Astrocyte (in vitro differentiated cells and primary cell): ENCODE measurements around the gene TAF5. TPM values are rescaled to one million over a fixed set of nuclear protein-coding genes. Genes with fewer than 3 reads are reported as not detected.
"Not testable (repeated sequence)": the region's sequence is repeated elsewhere in the genome, so short reads cannot be mapped to it uniquely, and the experiment has no call there.

Experiments
- DNase-seq: peaks from one replicate; pipeline ENCODE4 v3.0.0-alpha.2; 2010; ENCODE audit warnings: low read depth
- FAIRE-seq: peaks from 2 replicates; lab custom pipeline; 2011; peaks lifted over from hg19 to GRCh38; lab: Jason Lieb, UNC
- H2AFZ ChIP-seq: 2 replicates; pipeline ENCODE4 v1.6.0; 2012; ENCODE audit warnings: low read depth, low read length, inconsistent platforms
- H3K27ac ChIP-seq: 2 replicates; pipeline ENCODE4 v1.5.1; 2011; ENCODE audit warnings: low read depth, low read length, inconsistent platforms
- H3K27me3 ChIP-seq: 2 replicates; pipeline ENCODE4 v1.6.0; 2011; ENCODE audit warnings: low read length, inconsistent platforms; ENCODE audit not compliant: insufficient read depth
- H3K36me3 ChIP-seq: 2 replicates; pipeline ENCODE4 v1.5.1; 2011; ENCODE audit warnings: low read length, inconsistent platforms; ENCODE audit not compliant: insufficient read depth
- H3K4me1 ChIP-seq: 2 replicates; pipeline ENCODE4 v1.5.1; 2011; ENCODE audit warnings: low read length, inconsistent platforms; ENCODE audit not compliant: insufficient read depth
- H3K4me2 ChIP-seq: 2 replicates; pipeline ENCODE4 v1.6.0; 2012; ENCODE audit warnings: low read length, inconsistent platforms
- H3K4me3 ChIP-seq: 2 replicates; pipeline ENCODE4 v1.5.1; 2011; ENCODE audit warnings: low read depth, mild to moderate bottlenecking, low read length, inconsistent platforms; ENCODE audit not compliant: insufficient read depth
- H3K79me2 ChIP-seq: 2 replicates; pipeline ENCODE4 v1.6.0; 2012; ENCODE audit warnings: mild to moderate bottlenecking, low read length, inconsistent platforms; ENCODE audit not compliant: insufficient read depth
- H3K9ac ChIP-seq: 2 replicates; pipeline ENCODE4 v1.6.0; 2012; ENCODE audit warnings: mild to moderate bottlenecking, low read length, inconsistent platforms
- H3K9me3 ChIP-seq: 2 replicates; pipeline ENCODE4 v1.5.1; 2012; ENCODE audit warnings: low read depth, mild to moderate bottlenecking, low read length, inconsistent platforms; ENCODE audit not compliant: insufficient read depth
- H4K20me1 ChIP-seq: 2 replicates; pipeline ENCODE4 v1.6.0; 2012; ENCODE audit warnings: low read length, inconsistent platforms; ENCODE audit not compliant: insufficient read depth
- H3K27ac Mint-ChIP-seq: one replicate; pipeline ENCODE4 v1.8.0; 2021; ENCODE audit warnings: mild to moderate bottlenecking, mixed read lengths; ENCODE audit not compliant: unreplicated experiment
- H3K27me3 Mint-ChIP-seq: one replicate; pipeline ENCODE4 v1.8.0; 2021; ENCODE audit warnings: low read depth, mixed read lengths; ENCODE audit not compliant: unreplicated experiment
- H3K36me3 Mint-ChIP-seq: one replicate; pipeline ENCODE4 v1.8.0; 2021; ENCODE audit warnings: low read depth, mixed read lengths; ENCODE audit not compliant: unreplicated experiment
- H3K4me1 Mint-ChIP-seq: one replicate; pipeline ENCODE4 v1.8.0; 2021; ENCODE audit warnings: low read depth, mixed read lengths; ENCODE audit not compliant: unreplicated experiment
- H3K4me3 Mint-ChIP-seq: one replicate; pipeline ENCODE4 v1.8.0; 2021; ENCODE audit warnings: mild to moderate bottlenecking, moderate library complexity, mixed read lengths; ENCODE audit not compliant: unreplicated experiment
- H3K9me3 Mint-ChIP-seq: one replicate; pipeline ENCODE4 v1.8.0; 2021; ENCODE audit warnings: mild to moderate bottlenecking, mixed read lengths; ENCODE audit not compliant: unreplicated experiment
- EZH2 ChIP-seq: IDR thresholded peaks from 2 replicates; pipeline ENCODE4 v1.6.1; 2012; ENCODE audit warnings: mild to moderate bottlenecking, low read length, inconsistent platforms; ENCODE audit not compliant: insufficient read depth
- total RNA-seq: library from RNA; stranded (reverse); gene quantifications from 2 replicates; pipeline ENCODE4 v1.2.1, GENCODE V29; 2021
- TF ChIP-seq, protein P1 (sequence below): IDR thresholded peaks from 2 replicates; pipeline ENCODE4 v1.5.1; 2011; ENCODE audit warnings: low read depth, mild to moderate bottlenecking, inconsistent platforms, low read length, moderate library complexity; ENCODE audit not compliant: insufficient read depth

The TAF5 gene
- total RNA-seq, 1 donor from 2014 or later = 3.3 TPM

DNA sequence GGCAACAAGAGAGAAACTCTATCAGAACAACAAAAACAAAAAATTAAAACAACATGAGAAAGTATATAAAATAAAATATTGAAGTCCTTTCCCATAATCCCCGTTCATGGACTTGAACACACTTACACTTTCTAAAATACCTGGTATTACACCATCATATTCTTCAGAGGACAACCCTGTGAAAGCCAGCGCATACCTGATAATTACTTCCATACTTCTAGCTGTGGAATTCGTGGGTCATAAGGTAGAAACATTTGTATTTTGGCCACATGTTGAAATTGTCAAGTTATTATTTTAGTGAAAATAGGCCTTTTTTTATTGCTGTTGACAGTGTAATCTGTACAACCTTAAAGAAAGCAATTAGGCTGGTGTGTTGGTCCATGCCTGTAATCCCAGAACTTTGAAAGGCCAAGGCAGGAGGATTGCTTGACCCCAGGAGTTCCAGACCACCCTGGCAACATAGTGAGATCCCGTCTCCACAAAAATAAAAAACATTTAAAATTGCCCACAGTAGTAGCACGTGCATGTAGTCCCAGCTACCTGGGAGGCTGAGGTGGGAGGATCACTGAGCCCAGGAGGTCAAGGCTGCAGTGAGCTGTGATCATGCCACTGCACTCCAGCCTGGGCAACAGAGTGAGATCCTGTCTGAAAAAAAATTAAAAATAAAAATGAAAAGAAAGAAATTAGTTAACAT lies 11.7 kb upstream of the TAF5 start:
- FAIRE-seq = no peak
- no peak overlapping the region for H3K4me2 ChIP-seq

DNA sequence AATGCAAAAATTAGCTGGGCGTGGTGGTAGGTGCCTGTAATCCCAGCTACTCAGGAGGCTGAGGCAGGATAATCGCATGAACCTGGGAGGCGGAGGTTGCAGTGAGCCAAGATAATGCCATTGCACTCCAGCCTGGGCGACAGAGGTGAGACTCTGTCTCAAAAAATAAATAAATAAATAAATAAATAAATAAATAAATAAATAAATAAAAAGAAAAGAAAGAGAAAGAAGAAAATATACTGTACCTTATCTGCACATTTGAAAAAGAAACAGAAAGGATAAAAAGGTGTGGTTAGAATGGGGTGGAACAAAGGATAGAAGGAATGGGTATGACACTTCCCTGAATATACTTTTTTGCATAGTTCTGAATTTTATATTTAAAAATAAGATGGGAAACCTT lies 8.3 kb upstream of the TAF5 start:
- H3K27me3 Mint-ChIP-seq, H2AFZ ChIP-seq, H3K36me3 ChIP-seq, H3K27me3 ChIP-seq, H3K27ac ChIP-seq, H3K9ac ChIP-seq, H3K4me2 ChIP-seq, H4K20me1 ChIP-seq, H3K36me3 Mint-ChIP-seq, H3K9me3 ChIP-seq, FAIRE-seq, H3K4me3 Mint-ChIP-seq, H3K4me3 ChIP-seq, H3K4me1 Mint-ChIP-seq, DNase-seq, H3K27ac Mint-ChIP-seq, H3K9me3 Mint-ChIP-seq, H3K79me2 ChIP-seq, H3K4me1 ChIP-seq: not testable (repeated sequence)

More for the DNA sequence above, 11.7 kb upstream of the TAF5 start:
- Histone ChIP-seq H3K27me3 (no peaks in the 10 kb centered on the region), H3K4me3 (no peak overlapping the region), H3K79me2 (no peaks in the 10 kb centered on the region), H3K9me3 (no peaks in the 10 kb centered on the region), H4K20me1 (no peaks in the 10 kb centered on the region), H3K27ac (no peak overlapping the region), H3K4me1 (no peaks in the 10 kb centered on the region), H2AFZ (no peak overlapping the region), H3K36me3 (no peaks in the 10 kb centered on the region), H3K9ac (no peak overlapping the region)
- Mint-ChIP-seq H3K36me3 (no peaks in the 10 kb centered on the region), H3K27ac (no peak overlapping the region), H3K9me3 (no peaks in the 10 kb centered on the region), H3K4me1 (no peaks in the 10 kb centered on the region), H3K27me3 (no peaks in the 10 kb centered on the region), H3K4me3 (no peak overlapping the region)
- no peak for DNase-seq
- no peak for TF ChIP-seq EZH2
- TF ChIP-seq, protein P1, sequence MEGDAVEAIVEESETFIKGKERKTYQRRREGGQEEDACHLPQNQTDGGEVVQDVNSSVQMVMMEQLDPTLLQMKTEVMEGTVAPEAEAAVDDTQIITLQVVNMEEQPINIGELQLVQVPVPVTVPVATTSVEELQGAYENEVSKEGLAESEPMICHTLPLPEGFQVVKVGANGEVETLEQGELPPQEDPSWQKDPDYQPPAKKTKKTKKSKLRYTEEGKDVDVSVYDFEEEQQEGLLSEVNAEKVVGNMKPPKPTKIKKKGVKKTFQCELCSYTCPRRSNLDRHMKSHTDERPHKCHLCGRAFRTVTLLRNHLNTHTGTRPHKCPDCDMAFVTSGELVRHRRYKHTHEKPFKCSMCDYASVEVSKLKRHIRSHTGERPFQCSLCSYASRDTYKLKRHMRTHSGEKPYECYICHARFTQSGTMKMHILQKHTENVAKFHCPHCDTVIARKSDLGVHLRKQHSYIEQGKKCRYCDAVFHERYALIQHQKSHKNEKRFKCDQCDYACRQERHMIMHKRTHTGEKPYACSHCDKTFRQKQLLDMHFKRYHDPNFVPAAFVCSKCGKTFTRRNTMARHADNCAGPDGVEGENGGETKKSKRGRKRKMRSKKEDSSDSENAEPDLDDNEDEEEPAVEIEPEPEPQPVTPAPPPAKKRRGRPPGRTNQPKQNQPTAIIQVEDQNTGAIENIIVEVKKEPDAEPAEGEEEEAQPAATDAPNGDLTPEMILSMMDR = no peak

DNA sequence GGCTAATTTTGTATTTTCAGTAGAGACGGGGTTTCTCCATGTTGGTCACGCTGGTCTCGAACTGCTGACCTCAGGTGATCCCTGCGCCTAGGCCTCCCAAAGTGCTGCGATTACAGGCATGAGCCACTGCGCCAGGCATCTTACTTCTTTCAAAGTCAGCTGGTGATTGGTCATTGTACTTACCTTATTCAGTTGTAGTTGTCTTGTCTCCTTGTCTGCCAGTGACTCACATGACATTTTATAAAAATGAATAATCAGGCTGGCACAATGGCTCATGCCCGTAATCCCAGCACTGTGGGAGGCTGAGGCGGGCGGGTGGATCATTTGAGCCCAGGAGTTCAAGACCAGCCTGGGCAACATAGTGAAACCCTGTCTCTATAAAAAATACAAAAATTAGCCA lies 7.0 kb upstream of the TAF5 start:
- DNase-seq, H4K20me1 ChIP-seq, H3K4me1 Mint-ChIP-seq, H3K27me3 Mint-ChIP-seq, H3K4me3 Mint-ChIP-seq, H3K9ac ChIP-seq, H3K27ac Mint-ChIP-seq, H3K79me2 ChIP-seq, H3K36me3 Mint-ChIP-seq, H2AFZ ChIP-seq, H3K4me3 ChIP-seq, FAIRE-seq, H3K9me3 Mint-ChIP-seq, H3K4me2 ChIP-seq, H3K4me1 ChIP-seq, H3K36me3 ChIP-seq, H3K27me3 ChIP-seq, H3K27ac ChIP-seq, H3K9me3 ChIP-seq: not testable (repeated sequence)
